HepG2 (cell line): ENCODE measurements around the gene USF1. TPM values are rescaled to one million over a fixed set of nuclear protein-coding genes. Genes with fewer than 3 reads are reported as not detected.

ENCODE experiments used
- ATF2 ChIP-seq: sonication (generic); formaldehyde crosslinking; IDR thresholded peaks from 2 replicates; pipeline ENCODE4 v1.4.0; 2020; ENCODE audit warnings: missing genetic modification reagents
- CSRNP2 ChIP-seq: sonication (generic); formaldehyde crosslinking; conservative IDR thresholded peaks from 2 replicates; pipeline ENCODE4 v1.8.0; 2022; ENCODE audit warnings: low read depth, missing genetic modification reagents
- FOXC1 ChIP-seq: sonication (generic); formaldehyde crosslinking; IDR thresholded peaks from 2 replicates; pipeline ENCODE4 v1.8.0; 2022; ENCODE audit warnings: mild to moderate bottlenecking, missing genetic modification reagents, borderline replicate concordance
- GLI4 ChIP-seq: sonication (generic); formaldehyde crosslinking; IDR thresholded peaks from 2 replicates; pipeline ENCODE4 v1.5.1; 2020; ENCODE audit warnings: missing genetic modification reagents, mild to moderate bottlenecking, moderate library complexity, borderline replicate concordance
- IKZF4 ChIP-seq: sonication (generic); formaldehyde crosslinking; IDR thresholded peaks from 2 replicates; pipeline ENCODE4 v1.5.1; 2020; ENCODE audit warnings: borderline replicate concordance, mild to moderate bottlenecking, low read depth, missing genetic modification reagents; ENCODE audit errors: not compliant biosample characterization
- ISX ChIP-seq: sonication (generic); formaldehyde crosslinking; conservative IDR thresholded peaks from 2 replicates; pipeline ENCODE4 v1.5.0; 2020; ENCODE audit warnings: missing genetic modification reagents
- PLSCR1 ChIP-seq: sonication (generic); formaldehyde crosslinking; IDR thresholded peaks from 2 replicates; pipeline ENCODE4 v1.5.0; 2020; ENCODE audit warnings: missing genetic modification reagents, mild to moderate bottlenecking, borderline replicate concordance
- POLR2AphosphoS5 ChIP-seq: IDR thresholded peaks from 2 replicates; pipeline ENCODE4 v1.6.1; 2012; ENCODE audit warnings: low read depth, low read length
- SOX6 ChIP-seq, 2 experiments: fragments of 450-650 bp in 1 of 2; sonication (generic) in 1 of 2; formaldehyde crosslinking in 1 of 2; IDR thresholded peaks; 2 replicates each; pipeline versions ENCODE4 v1.4.0 to v1.6.1; 2017 to 2020; ENCODE audit warnings: antibody characterized with exemption in 1 of 2, mild to moderate bottlenecking in 1 of 2, missing genetic modification reagents in 1 of 2
- SP2 ChIP-seq: sonication (generic); formaldehyde crosslinking; IDR thresholded peaks from 2 replicates; pipeline ENCODE4 v1.5.1; 2020; ENCODE audit warnings: mild to moderate bottlenecking, missing genetic modification reagents
- SP4 ChIP-seq: sonication (generic); formaldehyde crosslinking; IDR thresholded peaks from 2 replicates; pipeline ENCODE4 v1.8.1; 2023; ENCODE audit warnings: mild to moderate bottlenecking, missing genetic modification reagents
- TBX3 ChIP-seq: fragments of 450-650 bp; IDR thresholded peaks from 2 replicates; pipeline ENCODE4 v1.6.1; 2017; ENCODE audit warnings: antibody characterized with exemption, mild to moderate bottlenecking, inconsistent platforms, borderline replicate concordance
- TMF1 ChIP-seq: sonication (generic); formaldehyde crosslinking; IDR thresholded peaks from 2 replicates; pipeline ENCODE4 v1.8.1; 2022; ENCODE audit warnings: low read depth, missing genetic modification reagents
- U2AF2 ChIP-seq: fragments of 200-400 bp; formaldehyde crosslinking; IDR thresholded peaks from 2 replicates; pipeline ENCODE4 v1.6.1; 2017; ENCODE audit warnings: low read depth, mild to moderate bottlenecking, low read length
- XBP1 ChIP-seq: sonication (generic); formaldehyde crosslinking; IDR thresholded peaks from 2 replicates; pipeline ENCODE4 v1.5.0; 2020; ENCODE audit warnings: missing genetic modification reagents
- ZBTB20 ChIP-seq: sonication (generic); formaldehyde crosslinking; IDR thresholded peaks from 2 replicates; pipeline ENCODE4 v1.8.1; 2023; ENCODE audit warnings: missing genetic modification reagents, low read depth, mild to moderate bottlenecking, borderline replicate concordance
- ZBTB3 ChIP-seq: sonication (generic); formaldehyde crosslinking; IDR thresholded peaks from 2 replicates; pipeline ENCODE4 v1.4.0; 2020; ENCODE audit warnings: low read depth, mild to moderate bottlenecking, moderate library complexity, missing genetic modification reagents, borderline replicate concordance
- ZBTB43 ChIP-seq: sonication (generic); formaldehyde crosslinking; conservative IDR thresholded peaks from 2 replicates; pipeline ENCODE4 v1.4.0; 2020; ENCODE audit warnings: missing genetic modification reagents
- ZFP36L2 ChIP-seq: sonication (generic); formaldehyde crosslinking; IDR thresholded peaks from 2 replicates; pipeline ENCODE4 v1.4.0; 2020; ENCODE audit warnings: missing genetic modification reagents
- ZKSCAN8 ChIP-seq: IDR thresholded peaks from 2 replicates; pipeline ENCODE4 v1.6.1; 2016; ENCODE audit warnings: borderline replicate concordance, missing genetic modification reagents, missing compliant biosample characterization
- ZMAT5 ChIP-seq: sonication (generic); formaldehyde crosslinking; IDR thresholded peaks from 2 replicates; pipeline ENCODE4 v1.5.0; 2020; ENCODE audit warnings: mild to moderate bottlenecking, low read depth, missing genetic modification reagents, borderline replicate concordance
- ZNF136 ChIP-seq: sonication (generic); formaldehyde crosslinking; IDR thresholded peaks from 2 replicates; pipeline ENCODE4 v1.8.1; 2022; ENCODE audit warnings: low read depth, mild to moderate bottlenecking, moderate library complexity, missing genetic modification reagents
- ZNF577 ChIP-seq: sonication (generic); formaldehyde crosslinking; IDR thresholded peaks from 2 replicates; pipeline ENCODE4 v1.4.0; 2020; ENCODE audit warnings: mild to moderate bottlenecking, low read depth, missing genetic modification reagents, borderline replicate concordance
- ZNF672 ChIP-seq: sonication (generic); formaldehyde crosslinking; IDR thresholded peaks from 2 replicates; pipeline ENCODE4 v1.8.1; 2022; ENCODE audit warnings: missing genetic modification reagents
- polyA plus RNA-seq, 8 experiments: library from polyadenylated mRNA; depleted of rRNA in 3 of 8; stranded (reverse) in 7 of 8; unstranded in 1 of 8; fragments of >200 nt; fragmentation: Illumina TruSeq in 4 of 8; extraction: Trizol in 4 of 8; gene quantifications; 2 replicates each; pipeline versions ENCODE4 v1.2.1 to v1.2.3, GENCODE V29; 2011 to 2016; ENCODE audit warnings: low read depth in 4 of 8, missing spikeins in 1 of 8, mixed read lengths in 1 of 8; ENCODE audit not compliant: insufficient read depth in 1 of 8
- total RNA-seq, 5 experiments: library from RNA; depleted of rRNA; stranded (reverse); fragments of >200 nt; fragmentation: Illumina TruSeq; extraction: Trizol; gene quantifications; 2 replicates each; pipeline ENCODE4 v1.2.3, GENCODE V29; 2016; ENCODE audit warnings: low read depth in 1 of 5

USF1 gene
- total and polyA plus RNA-seq, 2 of the 13 experiments (the other 11 are each of a cell fraction or from before 2014, with no cell fraction given), result 26.9 to 39.4 TPM

GRCh38 chr1:161013488-161014230 is 32.1 kb downstream of the USF1 start (continued):
- TF ChIP-seq ATF2 (CRISPR knock-in tag) (peak; percentile 98), GLI4 (CRISPR knock-in tag) (no peak), ZKSCAN8 (0 out of 2 replicates have a peak, but pooled peaks have one; percentile 26), U2AF2 (no peak), IKZF4 (CRISPR knock-in tag) (peak; percentile 72), CSRNP2 (CRISPR knock-in tag) (no peak), XBP1 (no peak), ZNF136 (CRISPR knock-in tag) (no peak), SOX6 (IDR thresholded peaks at IDR 0.05) (no peak), SOX6 (CRISPR knock-in tag; IDR thresholded peaks at IDR 0.05) (peak; percentile 98), ZFP36L2 (0 out of 2 replicates have a peak, but pooled peaks have one; percentile 21), ZBTB43 (CRISPR knock-in tag) (peak; percentile 100), ZNF672 (CRISPR knock-in tag) (no peak), ZBTB20 (CRISPR knock-in tag) (peak; percentile 83; the same call in 1 of the 2 replicates), SP4 (CRISPR knock-in tag) (peak; percentile 81; the same call in 1 of the 2 replicates), TMF1 (CRISPR knock-in tag) (no peak; the same call in 1 of the 2 replicates), ISX (CRISPR knock-in tag) (no peak), FOXC1 (CRISPR knock-in tag) (no peak), ZMAT5 (CRISPR knock-in tag) (no peak), ZNF577 (CRISPR knock-in tag) (no peak), PLSCR1 (CRISPR knock-in tag) (no peak), TBX3 (peak; percentile 16; the same call in 1 of the 2 replicates), POLR2AphosphoS5 (peak; percentile 47; the same call in 1 of the 2 replicates), SP2 (CRISPR knock-in tag) (no peak), ZBTB3 (CRISPR knock-in tag) (peak; percentile 92)
